GM21723 (cell line): ENCODE results near the gene NTNG2.

ENCODE experiments used
- ATAC-seq: cut with Tn5 transposase; IDR thresholded peaks from one replicate; pipeline ENCODE4 v1.9.1; 2021; ENCODE audit warnings: mild to moderate bottlenecking, moderate library complexity; ENCODE audit not compliant: unreplicated experiment

The NTNG2 gene

GRCh38 chr9:132232522-132232921 is 70.7 kb downstream of the NTNG2 start:
- ATAC-seq = no peak

GRCh38 chr9:132233138-132233537 is 71.3 kb downstream of the NTNG2 start:
- ATAC-seq = no peak

- no peak for ATAC-seq
Measured at GRCh38 chr9:132234535-132234934, 72.7 kb downstream of the NTNG2 start.

- no peak for ATAC-seq
Measured at GRCh38 chr9:132235125-132235524, 73.3 kb downstream of the NTNG2 start.

GRCh38 chr9:132235894-132236661 is 74.2 kb downstream of the NTNG2 start:
- ATAC-seq = no peak

GRCh38 chr9:132236662-132237311 is 74.9 kb downstream of the NTNG2 start:
- no peak for ATAC-seq

GRCh38 chr9:132237481-132237880 is 75.6 kb downstream of the NTNG2 start:
- ATAC-seq = no peak

- no peak for ATAC-seq
Measured at GRCh38 chr9:132238026-132238972, 76.4 kb downstream of the NTNG2 start.

- no peak for ATAC-seq
Measured at GRCh38 chr9:132238992-132239391, 77.1 kb downstream of the NTNG2 start.

GRCh38 chr9:132239518-132239917 is 77.7 kb downstream of the NTNG2 start:
- no peak for ATAC-seq

GRCh38 chr9:132239999-132240840 is 78.4 kb downstream of the NTNG2 start:
- ATAC-seq = no peak

- peak; percentile 74 for ATAC-seq
Measured at GRCh38 chr9:132240841-132241482, 79.1 kb downstream of the NTNG2 start.

GRCh38 chr9:132241483-132241839 is 79.6 kb downstream of the NTNG2 start:
- no peak for ATAC-seq

- no peak for ATAC-seq
Measured at GRCh38 chr9:132241840-132242620, 80.2 kb downstream of the NTNG2 start.

- no peak for ATAC-seq
Measured at GRCh38 chr9:132242621-132243155, 80.8 kb downstream of the NTNG2 start.

- ATAC-seq = no peak
Measured at GRCh38 chr9:132243156-132244074, 81.6 kb downstream of the NTNG2 start.

GRCh38 chr9:132244582-132245455 is 83.0 kb downstream of the NTNG2 start:
- ATAC-seq = no peak
